ENCODE data around the gene REV1.

Gene REV1

GRCh38 chr2:99481941-99482340 is 7.9 kb downstream of the REV1 start:
- TF ChIP-seq CTCF (IDR thresholded peaks at IDR 0.05) = no peak

- TF ChIP-seq CTCF (IDR thresholded peaks at IDR 0.05) = no peak
Observed at GRCh38 chr2:99481527-99481926, 8.3 kb downstream of the REV1 start.

- no peak for TF ChIP-seq CTCF (IDR thresholded peaks at IDR 0.05)
Observed at GRCh38 chr2:99480390-99480789, 9.4 kb downstream of the REV1 start.

- TF ChIP-seq CTCF (IDR thresholded peaks at IDR 0.05) = no peak
Observed at GRCh38 chr2:99478632-99479031, 11.2 kb downstream of the REV1 start.

GRCh38 chr2:99477054-99477453 is 12.8 kb downstream of the REV1 start:
- TF ChIP-seq CTCF (IDR thresholded peaks at IDR 0.05) = no peak

- no peak for TF ChIP-seq CTCF (IDR thresholded peaks at IDR 0.05)
Observed at GRCh38 chr2:99476629-99477028, 13.2 kb downstream of the REV1 start.

- TF ChIP-seq CTCF (IDR thresholded peaks at IDR 0.05) = no peak
Observed at GRCh38 chr2:99473518-99474083, 16.2 kb downstream of the REV1 start.

GRCh38 chr2:99472600-99472960 is 17.2 kb downstream of the REV1 start:
- no peak for TF ChIP-seq CTCF (IDR thresholded peaks at IDR 0.05)
